ENCODE data around the gene DGKB. TPM values are rescaled to one million over a fixed set of nuclear protein-coding genes. Genes with fewer than 3 reads are reported as not detected.

DGKB gene
- total RNA-seq, 1 donor from 2014 or later: not detected

GRCh38 chr7:14793151-14793550 is 109.4 kb downstream of the DGKB start:
- Mint-ChIP-seq H3K27me3 (ENCODE audit: insufficient read depth) (no peaks in the 10 kb centered on the region), H3K4me3 (no peak overlapping the region), H3K27ac (no peak overlapping the region), H3K9me3 (peaks cover under 1% of the 10 kb centered on the region), H3K4me1 (ENCODE audit: low read depth) (no peaks in the 10 kb centered on the region), H3K36me3 (ENCODE audit: low read depth) (no peaks in the 10 kb centered on the region)
- DNase-seq (ENCODE audit: low spot score): no peak
- intact Hi-C loops (cut with micrococcal nuclease): no loop called here

- no peak for DNase-seq (ENCODE audit: low spot score)
- no peak overlapping the region for H3K4me3 Mint-ChIP-seq
- intact Hi-C loops (cut with micrococcal nuclease): no loop called here
- H3K27me3 Mint-ChIP-seq (ENCODE audit: insufficient read depth): no peaks in the 10 kb centered on the region
- H3K9me3 Mint-ChIP-seq: no peaks in the 10 kb centered on the region
- H3K36me3 Mint-ChIP-seq (ENCODE audit: low read depth): no peaks in the 10 kb centered on the region
- H3K27ac Mint-ChIP-seq: no peak overlapping the region
- no peaks in the 10 kb centered on the region for H3K4me1 Mint-ChIP-seq (ENCODE audit: low read depth)
Observed at GRCh38 chr7:14787551-14787950, 115.0 kb downstream of the DGKB start.

GRCh38 chr7:14786314-14786895 is 116.1 kb downstream of the DGKB start:
- Mint-ChIP-seq H3K9me3 (no peaks in the 10 kb centered on the region), H3K36me3 (ENCODE audit: low read depth) (no peaks in the 10 kb centered on the region), H3K27ac (no peak overlapping the region), H3K4me3 (no peak overlapping the region), H3K27me3 (ENCODE audit: insufficient read depth) (no peaks in the 10 kb centered on the region), H3K4me1 (ENCODE audit: low read depth) (no peaks in the 10 kb centered on the region)
- intact Hi-C loops (cut with micrococcal nuclease): no loop called here
- DNase-seq (ENCODE audit: low spot score): no peak

- peaks cover 19% of the 10 kb centered on the region for H3K9me3 Mint-ChIP-seq
- intact Hi-C loops (cut with micrococcal nuclease): no loop called here
- no peaks in the 10 kb centered on the region for H3K4me1 Mint-ChIP-seq (ENCODE audit: low read depth)
- no peak for DNase-seq (ENCODE audit: low spot score)
- H3K27me3 Mint-ChIP-seq (ENCODE audit: insufficient read depth): no peaks in the 10 kb centered on the region
- H3K36me3 Mint-ChIP-seq (ENCODE audit: low read depth): no peaks in the 10 kb centered on the region
- H3K4me3 Mint-ChIP-seq: no peak overlapping the region
- H3K27ac Mint-ChIP-seq: no peak overlapping the region
Observed at GRCh38 chr7:14777806-14778205, 124.7 kb downstream of the DGKB start.

- H3K4me3 Mint-ChIP-seq: no peak overlapping the region
- intact Hi-C loops (cut with micrococcal nuclease): no loop called here
Observed at GRCh38 chr7:14776266-14776665, 126.3 kb downstream of the DGKB start.

GRCh38 chr7:14773729-14774271 is 128.8 kb downstream of the DGKB start:
- Mint-ChIP-seq H3K27me3 (ENCODE audit: insufficient read depth) (no peaks in the 10 kb centered on the region), H3K36me3 (ENCODE audit: low read depth) (no peaks in the 10 kb centered on the region), H3K4me1 (ENCODE audit: low read depth) (no peaks in the 10 kb centered on the region), H3K9me3 (peaks cover 19% of the 10 kb centered on the region), H3K27ac (no peak overlapping the region), H3K4me3 (no peak overlapping the region)
- intact Hi-C loops (cut with micrococcal nuclease): no loop called here
- no peak for DNase-seq (ENCODE audit: low spot score)

More at GRCh38 chr7:14776266-14776665, 126.3 kb downstream of the DGKB start:
- no peak overlapping the region for H3K27ac Mint-ChIP-seq
- no peaks in the 10 kb centered on the region for H3K27me3 Mint-ChIP-seq (ENCODE audit: insufficient read depth)
- H3K9me3 Mint-ChIP-seq: peaks cover 19% of the 10 kb centered on the region
- H3K4me1 Mint-ChIP-seq (ENCODE audit: low read depth): no peaks in the 10 kb centered on the region
- no peaks in the 10 kb centered on the region for H3K36me3 Mint-ChIP-seq (ENCODE audit: low read depth)
- DNase-seq (ENCODE audit: low spot score): no peak

- DNase-seq (ENCODE audit: low spot score): no peak
- Mint-ChIP-seq H3K4me3 (no peak overlapping the region), H3K36me3 (ENCODE audit: low read depth) (no peaks in the 10 kb centered on the region), H3K9me3 (peaks cover 5% of the 10 kb centered on the region), H3K27me3 (ENCODE audit: insufficient read depth) (no peaks in the 10 kb centered on the region), H3K4me1 (ENCODE audit: low read depth) (no peaks in the 10 kb centered on the region), H3K27ac (no peak overlapping the region)
- intact Hi-C loops (cut with micrococcal nuclease): no loop called here
Observed at GRCh38 chr7:14770614-14771013, 131.9 kb downstream of the DGKB start.

- intact Hi-C loops (cut with micrococcal nuclease): no loop called here
- no peak overlapping the region for H3K27ac Mint-ChIP-seq
- no peak overlapping the region for H3K4me3 Mint-ChIP-seq
- no peaks in the 10 kb centered on the region for H3K36me3 Mint-ChIP-seq (ENCODE audit: low read depth)
- no peaks in the 10 kb centered on the region for H3K9me3 Mint-ChIP-seq
- no peaks in the 10 kb centered on the region for H3K27me3 Mint-ChIP-seq (ENCODE audit: insufficient read depth)
- no peaks in the 10 kb centered on the region for H3K4me1 Mint-ChIP-seq (ENCODE audit: low read depth)
- no peak for DNase-seq (ENCODE audit: low spot score)
Observed at GRCh38 chr7:14769261-14769660, 133.3 kb downstream of the DGKB start.

- no peak overlapping the region for H3K4me3 Mint-ChIP-seq
Observed at GRCh38 chr7:14767716-14768425, 134.7 kb downstream of the DGKB start.

GRCh38 chr7:14766747-14767146 is 135.8 kb downstream of the DGKB start:
- DNase-seq (ENCODE audit: low spot score): no peak
- intact Hi-C loops (cut with micrococcal nuclease): no loop called here
- H3K27me3 Mint-ChIP-seq (ENCODE audit: insufficient read depth): no peaks in the 10 kb centered on the region
- H3K4me1 Mint-ChIP-seq (ENCODE audit: low read depth): no peaks in the 10 kb centered on the region
- H3K27ac Mint-ChIP-seq: no peak overlapping the region
- H3K4me3 Mint-ChIP-seq: no peak overlapping the region
- no peaks in the 10 kb centered on the region for H3K36me3 Mint-ChIP-seq (ENCODE audit: low read depth)
- H3K9me3 Mint-ChIP-seq: peaks cover 4% of the 10 kb centered on the region

More at GRCh38 chr7:14767716-14768425, 134.7 kb downstream of the DGKB start:
- Mint-ChIP-seq H3K9me3 (peaks cover 3% of the 10 kb centered on the region), H3K4me1 (ENCODE audit: low read depth) (no peaks in the 10 kb centered on the region), H3K27me3 (ENCODE audit: insufficient read depth) (no peaks in the 10 kb centered on the region), H3K27ac (no peak overlapping the region), H3K36me3 (ENCODE audit: low read depth) (no peaks in the 10 kb centered on the region)
- DNase-seq (ENCODE audit: low spot score): no peak
- intact Hi-C loops (cut with micrococcal nuclease): no loop called here

GRCh38 chr7:14765731-14766130 is 136.8 kb downstream of the DGKB start:
- no peaks in the 10 kb centered on the region for H3K4me1 Mint-ChIP-seq (ENCODE audit: low read depth)
- peaks cover 4% of the 10 kb centered on the region for H3K9me3 Mint-ChIP-seq
- no peaks in the 10 kb centered on the region for H3K36me3 Mint-ChIP-seq (ENCODE audit: low read depth)
- no peak for DNase-seq (ENCODE audit: low spot score)
- H3K27me3 Mint-ChIP-seq (ENCODE audit: insufficient read depth): no peaks in the 10 kb centered on the region
- intact Hi-C loops (cut with micrococcal nuclease): no loop called here
- no peak overlapping the region for H3K27ac Mint-ChIP-seq
- H3K4me3 Mint-ChIP-seq: no peak overlapping the region

GRCh38 chr7:14762561-14762960 is 140.0 kb downstream of the DGKB start:
- no peak overlapping the region for H3K4me3 Mint-ChIP-seq
- H3K4me1 Mint-ChIP-seq (ENCODE audit: low read depth): no peaks in the 10 kb centered on the region
- peaks cover 4% of the 10 kb centered on the region for H3K9me3 Mint-ChIP-seq
- intact Hi-C loops (cut with micrococcal nuclease): no loop called here
- no peaks in the 10 kb centered on the region for H3K36me3 Mint-ChIP-seq (ENCODE audit: low read depth)
- H3K27ac Mint-ChIP-seq: no peak overlapping the region
- no peak for DNase-seq (ENCODE audit: low spot score)
- H3K27me3 Mint-ChIP-seq (ENCODE audit: insufficient read depth): no peaks in the 10 kb centered on the region

GRCh38 chr7:14761510-14762296 is 140.8 kb downstream of the DGKB start:
- intact Hi-C loops (cut with micrococcal nuclease): no loop called here
- H3K36me3 Mint-ChIP-seq (ENCODE audit: low read depth): no peaks in the 10 kb centered on the region
- no peaks in the 10 kb centered on the region for H3K4me1 Mint-ChIP-seq (ENCODE audit: low read depth)
- no peaks in the 10 kb centered on the region for H3K27me3 Mint-ChIP-seq (ENCODE audit: insufficient read depth)
- no peak overlapping the region for H3K27ac Mint-ChIP-seq
- DNase-seq (ENCODE audit: low spot score): no peak
- H3K9me3 Mint-ChIP-seq: peaks cover 4% of the 10 kb centered on the region
- no peak overlapping the region for H3K4me3 Mint-ChIP-seq
